KOPT-K1 (cell line): ENCODE data around the gene RXFP3.
A peak's percentile ranks its signal among the peaks of the same experiment; 100 is the strongest.
"Not testable (repeated sequence)": the region's sequence is repeated elsewhere in the genome, so short reads cannot be mapped to it uniquely, and the experiment has no call there.

ENCODE experiments used
- H3K27ac ChIP-seq: fragments of 200-600 bp; sonication (generic); 2 replicates; pipeline ENCODE4 v1.5.1; 2016; ENCODE audit warnings: antibody characterized with exemption, mild to moderate bottlenecking, low read depth, low read length; ENCODE audit not compliant: poor library complexity, severe bottlenecking
- H3K36me3 ChIP-seq: fragments of 200-600 bp; sonication (generic); 2 replicates; pipeline ENCODE4 v1.5.1; 2017; ENCODE audit warnings: antibody characterized with exemption, mild to moderate bottlenecking, low read length, moderate library complexity; ENCODE audit not compliant: insufficient read depth
- H3K9me3 ChIP-seq: fragments of 200-600 bp; sonication (generic); 2 replicates; pipeline ENCODE4 v1.5.1; 2017; ENCODE audit warnings: antibody characterized with exemption, low read length, mild to moderate bottlenecking; ENCODE audit not compliant: insufficient read depth, poor library complexity, severe bottlenecking

Gene RXFP3

GRCh38 chr5:33952175-33952574 is 16.0 kb downstream of the RXFP3 start:
- H3K9me3 ChIP-seq, H3K36me3 ChIP-seq, H3K27ac ChIP-seq: not testable (repeated sequence)

- peaks cover 4% of the 10 kb centered on the region for H3K9me3 ChIP-seq
- no peak overlapping the region for H3K27ac ChIP-seq
- H3K36me3 ChIP-seq: no peaks in the 10 kb centered on the region
These were observed 21.5 kb downstream of the RXFP3 start for GRCh38 chr5:33957577-33958150.

GRCh38 chr5:33958176-33958575 is 22.0 kb downstream of the RXFP3 start:
- Histone ChIP-seq H3K36me3 (no peaks in the 10 kb centered on the region), H3K27ac (no peak overlapping the region), H3K9me3 (peaks cover 4% of the 10 kb centered on the region)

GRCh38 chr5:33964132-33964700 is 28.0 kb downstream of the RXFP3 start:
- Histone ChIP-seq H3K36me3 (no peaks in the 10 kb centered on the region), H3K9me3 (no peaks in the 10 kb centered on the region), H3K27ac (no peak overlapping the region)

- H3K27ac ChIP-seq: no peak overlapping the region
- H3K9me3 ChIP-seq: no peaks in the 10 kb centered on the region
- no peaks in the 10 kb centered on the region for H3K36me3 ChIP-seq
These were observed 30.6 kb downstream of the RXFP3 start for GRCh38 chr5:33966805-33967204.

GRCh38 chr5:33968211-33969005 is 32.2 kb downstream of the RXFP3 start:
- Histone ChIP-seq H3K9me3 (no peaks in the 10 kb centered on the region), H3K36me3 (no peaks in the 10 kb centered on the region), H3K27ac (no peak overlapping the region)

- H3K9me3 ChIP-seq: no peaks in the 10 kb centered on the region
- H3K27ac ChIP-seq: no peak overlapping the region
- H3K36me3 ChIP-seq: no peaks in the 10 kb centered on the region
These were observed 33.6 kb downstream of the RXFP3 start for GRCh38 chr5:33969572-33970452.

- Histone ChIP-seq H3K9me3 (no peaks in the 10 kb centered on the region), H3K27ac (peak overlapping the region; percentile 5), H3K36me3 (no peaks in the 10 kb centered on the region)
These were observed 37.1 kb downstream of the RXFP3 start for GRCh38 chr5:33973271-33973670.

GRCh38 chr5:33975852-33976251 is 39.7 kb downstream of the RXFP3 start:
- H3K36me3 ChIP-seq: no peaks in the 10 kb centered on the region
- H3K9me3 ChIP-seq: no peaks in the 10 kb centered on the region
- no peak overlapping the region for H3K27ac ChIP-seq

- no peak overlapping the region for H3K27ac ChIP-seq
- H3K9me3 ChIP-seq: no peaks in the 10 kb centered on the region
- no peaks in the 10 kb centered on the region for H3K36me3 ChIP-seq
These were observed 40.1 kb downstream of the RXFP3 start for GRCh38 chr5:33976307-33976706.

- Histone ChIP-seq H3K9me3 (no peaks in the 10 kb centered on the region), H3K36me3 (no peaks in the 10 kb centered on the region), H3K27ac (no peak overlapping the region)
These were observed 42.1 kb downstream of the RXFP3 start for GRCh38 chr5:33978306-33978705.

GRCh38 chr5:33980030-33980429 is 43.8 kb downstream of the RXFP3 start:
- Histone ChIP-seq H3K27ac (no peak overlapping the region), H3K36me3 (no peaks in the 10 kb centered on the region), H3K9me3 (no peaks in the 10 kb centered on the region)

- Histone ChIP-seq H3K9me3 (peaks cover 7% of the 10 kb centered on the region), H3K27ac (no peak overlapping the region), H3K36me3 (no peaks in the 10 kb centered on the region)
These were observed 45.4 kb downstream of the RXFP3 start for GRCh38 chr5:33981408-33982162.

GRCh38 chr5:33984178-33984577 is 48.0 kb downstream of the RXFP3 start:
- Histone ChIP-seq H3K27ac (no peak overlapping the region), H3K9me3 (peaks cover 7% of the 10 kb centered on the region), H3K36me3 (peaks cover 18% of the 10 kb centered on the region)
